Measurements from ENCODE around the gene ZNF853. TPM values are rescaled to one million over a fixed set of nuclear protein-coding genes. Genes with fewer than 3 reads are reported as not detected.

ZNF853 gene
- total and polyA plus RNA-seq, 2 of the 8 experiments (the other 6 are each of a cell fraction or from before 2014, with no cell fraction given) = 4.3 to 5.7 TPM

DNA sequence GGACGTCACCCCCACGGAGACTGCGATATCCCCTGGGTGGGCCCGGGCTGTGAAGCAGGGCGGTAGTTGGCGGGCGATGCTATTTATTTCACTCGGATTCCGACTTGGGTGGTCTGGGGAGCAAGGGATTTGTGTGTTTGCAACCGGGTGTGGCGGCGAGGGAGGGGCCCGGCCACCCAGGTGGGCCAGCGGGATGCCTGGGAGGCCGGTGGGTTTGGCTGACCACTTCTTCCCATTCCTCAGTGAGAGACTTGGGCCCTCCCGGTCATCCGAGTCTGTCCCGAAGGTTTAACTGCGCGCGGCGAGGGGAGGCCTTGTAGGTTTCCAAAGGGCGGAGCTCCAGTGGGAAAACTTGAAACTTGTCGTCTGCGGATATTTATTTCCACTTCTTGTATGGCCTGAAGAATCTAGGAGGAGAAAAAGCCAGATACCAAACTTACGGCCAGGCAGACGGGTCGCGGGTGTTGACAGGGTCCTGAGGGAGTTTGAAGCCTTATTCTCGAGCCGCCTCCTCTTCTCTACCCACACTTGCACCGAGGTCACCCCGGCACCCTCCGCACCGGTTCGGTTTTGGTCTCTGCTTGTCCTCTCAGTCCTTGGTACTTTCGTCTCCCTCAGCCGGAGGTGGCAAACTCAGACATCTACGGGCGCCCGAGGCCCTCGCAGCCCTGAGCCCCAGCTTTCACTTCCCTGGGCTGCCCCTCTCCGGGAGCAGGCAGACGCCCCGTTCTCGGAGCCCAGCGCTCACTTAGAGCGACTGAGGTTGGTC is 39.6 kb downstream of the ZNF853 start:
- Histone ChIP-seq H4K91ac (replicated peaks; ENCODE audit: insufficient read length, low read length) (no peak overlapping the region), H4K20me1 (replicated peaks in 1 of 2; ENCODE audit: control insufficient read depth in 1 of 2, insufficient read depth in 2 of 2, low read length in 2 of 2) (peaks cover 0 to 2% of the 10 kb centered on the region in 2 experiments), H3K79me2 (ENCODE audit: control insufficient read depth in 1 of 2, insufficient read depth in 2 of 2, low read length in 2 of 2) (no peaks in the 10 kb centered on the region), H2BK20ac (ENCODE audit: low read length) (no peak overlapping the region), H4K5ac (ENCODE audit: insufficient read length, low read depth, low read length) (no peak overlapping the region), H3K9ac (replicated peaks in 1 of 4; ENCODE audit: extremely low read depth in 1 of 4, low read depth in 3 of 4, low read length in 3 of 4) (no peak overlapping the region), H3K4me2 (ENCODE audit: insufficient read depth in 1 of 2, low read depth in 2 of 2, low read length in 2 of 2) (no peak overlapping the region), H2BK5ac (ENCODE audit: low read depth, low read length) (no peak overlapping the region), H3K27ac (ENCODE audit: low read depth, low read length) (no peak overlapping the region), H3K79me1 (ENCODE audit: low read depth, low read length) (no peaks in the 10 kb centered on the region), H3K4me1 (replicated peaks in 1 of 4; ENCODE audit: control insufficient read depth in 3 of 4, insufficient read depth in 4 of 4, low read length in 3 of 4) (peaks cover 0 to 6% (median under 1%) of the 10 kb centered on the region in 4 experiments; a peak in 4 of 7 replicates), H3K23ac (ENCODE audit: insufficient read length) (no peak overlapping the region), H4K8ac (ENCODE audit: extremely low read depth, insufficient read depth, low read length) (no peak overlapping the region), H2AFZ (ENCODE audit: low read length) (no peak overlapping the region), H2BK120ac (replicated peaks; ENCODE audit: low read depth, low read length) (no peak overlapping the region), H3K14ac (ENCODE audit: insufficient read length) (no peak overlapping the region), H3K23me2 (ENCODE audit: low read depth, low read length) (no peaks in the 10 kb centered on the region), H3K27me3 (replicated peaks in 1 of 4; ENCODE audit: control insufficient read depth in 3 of 4, extremely low read depth in 1 of 4, insufficient read depth in 3 of 4, low read length in 3 of 4) (no peaks in the 10 kb centered on the region), H3K18ac (ENCODE audit: extremely low read depth, low read length) (no peak overlapping the region), H3K4ac (replicated peaks; ENCODE audit: insufficient read length, low read depth, low read length) (no peak overlapping the region), H2BK12ac (ENCODE audit: low read depth, low read length) (no peak overlapping the region), H3K56ac (replicated peaks; ENCODE audit: insufficient read length, low read depth, low read length) (no peak overlapping the region), H3K9me3 (ENCODE audit: insufficient read depth in 2 of 2, low read depth in 1 of 2, low read length in 1 of 2) (no peaks in the 10 kb centered on the region; a peak in 1 of 4 replicates), H3K4me3 (ENCODE audit: extremely low read depth in 1 of 4, insufficient read depth in 2 of 4, low read depth in 3 of 4, low read length in 4 of 4) (no peak overlapping the region), H2BK15ac (ENCODE audit: low read length) (no peak overlapping the region), H3K36me3 (ENCODE audit: control insufficient read depth in 2 of 4, insufficient read depth in 4 of 4, low read length in 3 of 4) (peaks cover 0 to 30% (median 2%) of the 10 kb centered on the region in 4 experiments; a peak in 3 of 8 replicates), H2AK5ac (ENCODE audit: low read depth, low read length) (no peak overlapping the region)
- FAIRE-seq = no peak
- 91% methylated on average over 42 of the region's 48 CpGs; no CpG with 5 or more reads in 1 of the 2 experiments for WGBS, 2 experiments (ENCODE audit: extremely low coverage in 1 of 2, insufficient coverage in 1 of 2, insufficient read length in 1 of 2, insufficient replicate concordance in 2 of 2, low coverage in 1 of 2, low lambda C conversion rate in 2 of 2, missing lambda C conversion rate in 1 of 2)
- ChIA-PET CTCF (ENCODE audit: partially characterized antibody) (no interaction called here), POLR2A (ENCODE audit: partially characterized antibody) (interaction anchor here (0.8 to 1.1 kb wide), 2 partner anchors 23 to 85 kb away, joined by 3 to 5 read pairs; no protein-coding TSS in a partner anchor)
- DNase-seq (ENCODE audit: low read depth in 1 of 2, low spot score in 2 of 2) = no peak
- TF ChIP-seq BACH1 (IDR thresholded peaks at IDR 0.05; ENCODE audit: low read length) = no peak
- TF ChIP-seq JUND (IDR thresholded peaks at IDR 0.05; ENCODE audit: low read length) = no peak
